Esophagus squamous epithelium (tissue), 4 donors: ENCODE results near the gene USP50.
"Not testable (repeated sequence)": the region's sequence is repeated elsewhere in the genome, so short reads cannot be mapped to it uniquely, and the experiment has no call there.

ENCODE experiments used
- POLR2A ChIP-seq, 4 donors: fragments of 450-650 bp; IDR thresholded peaks; one replicate each; pipeline ENCODE4 v1.6.1; 2017; ENCODE audit warnings: antibody characterized with exemption in 4 of 4, mild to moderate bottlenecking in 4 of 4, moderate library complexity in 3 of 4
- TF ChIP-seq, protein P1 (sequence below), 6 experiments: fragments of 450-650 bp in 4 of 6; fragments of 200-600 bp in 2 of 6; sonication (generic) in 2 of 6; IDR thresholded peaks; one replicate each; pipeline ENCODE4 v1.5.1; 2016 to 2019; ENCODE audit warnings: antibody characterized with exemption in 6 of 6, mild to moderate bottlenecking in 4 of 6, moderate library complexity in 4 of 6

DNA sequence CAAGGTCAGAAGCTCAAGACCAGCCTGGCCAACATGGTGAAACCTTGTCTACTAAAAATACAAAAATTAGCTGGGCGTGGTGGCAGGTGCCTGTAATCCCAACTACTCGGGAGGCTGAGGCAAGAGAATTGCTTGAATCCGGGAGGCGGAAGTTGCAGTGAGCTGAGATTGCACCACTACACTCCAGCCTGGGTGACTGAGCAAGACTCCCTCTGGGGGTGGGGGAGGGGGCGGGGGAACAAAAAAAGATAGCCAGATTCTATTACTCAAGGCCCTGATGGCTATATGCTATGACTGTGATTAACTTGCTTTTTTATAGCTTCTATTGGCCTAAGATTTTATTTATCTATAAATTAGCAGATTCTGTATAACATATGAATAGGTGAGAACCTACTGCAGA, 27.4 kb upstream of the USP50 start:
- not testable (repeated sequence) for TF ChIP-seq POLR2A (IDR thresholded peaks at IDR 0.05)
- TF ChIP-seq, protein P1, sequence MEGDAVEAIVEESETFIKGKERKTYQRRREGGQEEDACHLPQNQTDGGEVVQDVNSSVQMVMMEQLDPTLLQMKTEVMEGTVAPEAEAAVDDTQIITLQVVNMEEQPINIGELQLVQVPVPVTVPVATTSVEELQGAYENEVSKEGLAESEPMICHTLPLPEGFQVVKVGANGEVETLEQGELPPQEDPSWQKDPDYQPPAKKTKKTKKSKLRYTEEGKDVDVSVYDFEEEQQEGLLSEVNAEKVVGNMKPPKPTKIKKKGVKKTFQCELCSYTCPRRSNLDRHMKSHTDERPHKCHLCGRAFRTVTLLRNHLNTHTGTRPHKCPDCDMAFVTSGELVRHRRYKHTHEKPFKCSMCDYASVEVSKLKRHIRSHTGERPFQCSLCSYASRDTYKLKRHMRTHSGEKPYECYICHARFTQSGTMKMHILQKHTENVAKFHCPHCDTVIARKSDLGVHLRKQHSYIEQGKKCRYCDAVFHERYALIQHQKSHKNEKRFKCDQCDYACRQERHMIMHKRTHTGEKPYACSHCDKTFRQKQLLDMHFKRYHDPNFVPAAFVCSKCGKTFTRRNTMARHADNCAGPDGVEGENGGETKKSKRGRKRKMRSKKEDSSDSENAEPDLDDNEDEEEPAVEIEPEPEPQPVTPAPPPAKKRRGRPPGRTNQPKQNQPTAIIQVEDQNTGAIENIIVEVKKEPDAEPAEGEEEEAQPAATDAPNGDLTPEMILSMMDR (IDR thresholded peaks at IDR 0.05) = not testable (repeated sequence)
